ENCODE results near the gene PWWP2B.

PWWP2B gene

GRCh38 chr10:132413226-132414205 lies 16.5 kb downstream of the PWWP2B start:
- in situ Hi-C loops (cut with MboI; ENCODE audit: low pct_unique_long_range_greater_than_20kb, low sequenced_read_pairs, unreplicated experiment) = no loop called here
- no peak for DNase-seq (ENCODE audit: low spot score)
- no peak for TF ChIP-seq CTCF (IDR thresholded peaks at IDR 0.05; ENCODE audit: extremely low read depth, insufficient read depth, missing control alignments)

DNA sequence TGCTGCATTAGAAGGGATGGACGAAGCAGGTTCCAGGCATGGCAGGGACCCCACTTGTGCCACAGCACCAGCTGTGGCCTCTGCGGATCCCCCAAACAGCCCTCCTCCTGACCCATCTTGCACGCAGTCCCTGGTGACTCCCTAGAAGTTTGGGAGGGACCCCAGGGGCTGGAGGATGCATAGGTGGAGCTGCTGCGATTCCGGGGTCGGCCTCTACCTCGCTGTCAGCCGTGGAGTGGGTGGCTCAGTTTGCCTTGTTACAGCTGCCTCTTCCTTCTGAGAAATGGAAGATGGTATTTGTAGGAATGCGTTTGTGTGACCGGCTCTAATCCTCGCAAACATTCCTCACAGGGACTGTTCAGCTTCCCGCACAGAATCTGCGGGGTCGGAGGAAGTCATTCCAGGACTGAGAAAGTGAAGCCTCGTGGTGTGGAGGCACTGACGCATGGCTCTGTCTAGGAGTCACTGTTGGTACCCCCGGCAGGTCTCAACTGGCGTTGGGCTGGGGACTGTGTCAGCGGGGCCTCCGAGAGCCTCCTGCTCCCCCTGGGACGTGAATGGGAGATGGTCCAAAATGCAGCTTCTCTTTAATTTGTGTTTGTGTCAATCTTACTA lies 17.5 kb downstream of the PWWP2B start:
- in situ Hi-C loops (cut with MboI; ENCODE audit: low pct_unique_long_range_greater_than_20kb, low sequenced_read_pairs, unreplicated experiment) = no loop called here
- TF ChIP-seq CTCF (IDR thresholded peaks at IDR 0.05; ENCODE audit: extremely low read depth, insufficient read depth, missing control alignments) = no peak
- no peak for DNase-seq (ENCODE audit: low spot score)

GRCh38 chr10:132415255-132415654 lies 18.3 kb downstream of the PWWP2B start:
- no peak for TF ChIP-seq CTCF (IDR thresholded peaks at IDR 0.05; ENCODE audit: extremely low read depth, insufficient read depth, missing control alignments)
- in situ Hi-C loops (cut with MboI; ENCODE audit: low pct_unique_long_range_greater_than_20kb, low sequenced_read_pairs, unreplicated experiment) = no loop called here
- no peak for DNase-seq (ENCODE audit: low spot score)

DNA sequence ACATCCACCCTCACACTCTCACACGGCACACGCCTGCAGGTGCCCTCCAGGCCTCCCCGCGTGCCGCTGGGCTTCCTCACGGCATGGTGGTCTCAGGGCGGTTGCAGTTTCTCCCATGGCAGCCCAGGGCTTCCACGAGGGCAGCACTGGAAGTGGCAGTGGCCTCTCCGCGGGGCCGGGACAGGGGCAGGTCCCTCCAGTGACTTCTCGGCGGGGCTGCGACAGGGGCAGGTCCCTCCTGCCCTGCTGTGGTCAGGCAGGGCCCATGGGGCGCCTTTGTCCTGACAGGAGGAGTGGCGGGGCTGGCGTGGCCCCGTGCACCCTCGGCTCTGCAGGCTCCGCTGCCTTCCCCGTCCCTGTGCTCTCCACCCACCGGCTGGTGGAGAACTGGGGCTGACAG lies 19.0 kb downstream of the PWWP2B start:
- in situ Hi-C loops (cut with MboI; ENCODE audit: low pct_unique_long_range_greater_than_20kb, low sequenced_read_pairs, unreplicated experiment) = no loop called here
- TF ChIP-seq CTCF (IDR thresholded peaks at IDR 0.05; ENCODE audit: extremely low read depth, insufficient read depth, missing control alignments) = no peak

DNA sequence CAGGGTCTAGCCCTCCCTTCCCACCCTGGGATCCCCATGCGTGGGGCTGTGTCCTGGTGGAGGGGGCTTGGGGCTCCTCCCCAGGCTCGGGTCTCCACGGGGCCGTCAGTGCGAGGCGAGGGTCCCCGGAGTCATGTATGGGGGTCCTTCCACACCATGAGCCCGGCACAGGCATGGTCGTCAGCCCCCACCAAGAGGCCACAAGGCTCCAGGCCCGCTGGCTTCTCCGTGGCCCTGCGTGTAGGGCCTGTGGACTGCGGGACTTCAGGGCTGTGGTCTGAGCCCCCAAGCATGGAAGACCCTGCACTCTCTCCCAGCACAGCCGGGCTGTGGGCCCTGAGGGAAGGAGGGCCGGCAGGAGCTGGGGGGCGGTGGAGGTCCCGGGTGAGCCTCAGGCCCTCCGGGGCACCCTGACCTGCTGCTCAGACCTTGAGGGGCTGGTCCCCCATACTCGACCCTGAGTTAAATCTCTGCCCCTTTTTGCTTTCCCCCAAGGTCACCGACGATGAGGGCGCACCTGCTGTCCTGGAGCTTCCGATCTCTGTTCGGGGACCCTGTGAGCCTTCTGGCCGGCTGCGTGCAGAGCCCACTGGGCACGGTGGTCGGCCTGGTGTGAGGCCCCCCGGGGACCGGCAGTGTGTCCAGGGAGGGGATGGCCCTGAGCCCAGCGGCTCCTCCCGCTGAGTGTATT lies 19.7 kb downstream of the PWWP2B start:
- no peak for DNase-seq (ENCODE audit: low spot score)
- in situ Hi-C loops (cut with MboI; ENCODE audit: low pct_unique_long_range_greater_than_20kb, low sequenced_read_pairs, unreplicated experiment) = no loop called here
- no peak for TF ChIP-seq CTCF (IDR thresholded peaks at IDR 0.05; ENCODE audit: extremely low read depth, insufficient read depth, missing control alignments)

More for the DNA sequence above, 19.0 kb downstream of the PWWP2B start:
- no peak for DNase-seq (ENCODE audit: low spot score)

- no peak for DNase-seq (ENCODE audit: low spot score)
- in situ Hi-C loops (cut with MboI; ENCODE audit: low pct_unique_long_range_greater_than_20kb, low sequenced_read_pairs, unreplicated experiment) = no loop called here
- no peak for TF ChIP-seq CTCF (IDR thresholded peaks at IDR 0.05; ENCODE audit: extremely low read depth, insufficient read depth, missing control alignments)
These were observed 20.4 kb downstream of the PWWP2B start for GRCh38 chr10:132417257-132417910.

Measured in GM13977 (cell line).